ENCODE data around the gene LPP. TPM values are rescaled to one million over a fixed set of nuclear protein-coding genes. Genes with fewer than 3 reads are reported as not detected.

LPP gene
- total RNA-seq, 1 experiment from 2014 or later = 20.4 TPM

GRCh38 chr3:188539037-188539436 lies 385.1 kb downstream of the LPP start:
- TF ChIP-seq CTCF (conservative IDR thresholded peaks at IDR 0.05; ENCODE audit: low read depth, low read length) (no peak), EZH2 (IDR thresholded peaks at IDR 0.05; ENCODE audit: low read length, unreplicated experiment) (no peak), EZH2phosphoT487 (IDR thresholded peaks at IDR 0.05; ENCODE audit: borderline replicate concordance, low read length) (no peak)
- ATAC-seq (no peak), DNase-seq (no peak)
- H3K36me3 ChIP-seq (ENCODE audit: low read depth, low read length) = no peaks in the 10 kb centered on the region
- H3K27ac ChIP-seq (ENCODE audit: low read length) = no peak overlapping the region
- H3K4me2 ChIP-seq (ENCODE audit: low read length) = no peak overlapping the region
- no peaks in the 10 kb centered on the region for H3F3A ChIP-seq (ENCODE audit: low read length, unreplicated experiment)
- H3K4me1 ChIP-seq (ENCODE audit: insufficient read depth, low read length) = peaks cover 34% of the 10 kb centered on the region
- H4K20me1 ChIP-seq (ENCODE audit: low read length) = no peaks in the 10 kb centered on the region
- intact Hi-C loops (cut with micrococcal nuclease) = loop anchor here (10.0 kb wide), 1 partner anchor 146 kb away; no protein-coding TSS in a partner anchor
- H3K27me3 ChIP-seq (ENCODE audit: low read length) = no peaks in the 10 kb centered on the region
- no peak overlapping the region for H3K9ac ChIP-seq (ENCODE audit: low read length)
- CTCF ChIA-PET = no interaction called here
- POLR2A ChIA-PET (ENCODE audit: unreplicated experiment) = no interaction called here
- no peak overlapping the region for H2AFZ ChIP-seq (ENCODE audit: low read length)
- no peak overlapping the region for H3K4me3 ChIP-seq (ENCODE audit: low read length)
- no TSS peak for BruUV-seq (replicated peaks)
- no peaks in the 10 kb centered on the region for H3K9me2 ChIP-seq (replicated peaks; ENCODE audit: low read length)
- H3K79me2 ChIP-seq (ENCODE audit: low read length) = no peaks in the 10 kb centered on the region
- H3K9me3 ChIP-seq (ENCODE audit: low read length) = no peaks in the 10 kb centered on the region

- ATAC-seq (no peak), DNase-seq (no peak)
- H3K4me2 ChIP-seq (ENCODE audit: low read length) = no peak overlapping the region
- H3K4me3 ChIP-seq (ENCODE audit: low read length) = no peak overlapping the region
- H3K9me3 ChIP-seq (ENCODE audit: low read length) = no peaks in the 10 kb centered on the region
- no peaks in the 10 kb centered on the region for H3K9me2 ChIP-seq (replicated peaks; ENCODE audit: low read length)
- H3K4me1 ChIP-seq (ENCODE audit: insufficient read depth, low read length) = peaks cover 27% of the 10 kb centered on the region
- no peaks in the 10 kb centered on the region for H4K20me1 ChIP-seq (ENCODE audit: low read length)
- no peak overlapping the region for H3K27ac ChIP-seq (ENCODE audit: low read length)
- ChIA-PET CTCF (no interaction called here), POLR2A (ENCODE audit: unreplicated experiment) (no interaction called here)
- H3F3A ChIP-seq (ENCODE audit: low read length, unreplicated experiment) = no peaks in the 10 kb centered on the region
- H3K27me3 ChIP-seq (ENCODE audit: low read length) = no peaks in the 10 kb centered on the region
- TF ChIP-seq EZH2phosphoT487 (IDR thresholded peaks at IDR 0.05; ENCODE audit: borderline replicate concordance, low read length) = no peak
- TF ChIP-seq EZH2 (IDR thresholded peaks at IDR 0.05; ENCODE audit: low read length, unreplicated experiment) = no peak
- no peak for TF ChIP-seq CTCF (conservative IDR thresholded peaks at IDR 0.05; ENCODE audit: low read depth, low read length)
- no TSS peak for BruUV-seq (replicated peaks)
- no peaks in the 10 kb centered on the region for H3K79me2 ChIP-seq (ENCODE audit: low read length)
- H3K36me3 ChIP-seq (ENCODE audit: low read depth, low read length) = no peaks in the 10 kb centered on the region
- H2AFZ ChIP-seq (ENCODE audit: low read length) = no peak overlapping the region
- intact Hi-C loops (cut with micrococcal nuclease) = loop anchor here (5.0 to 10.0 kb wide), 4 partner anchors 117 to 797 kb away; no protein-coding TSS in a partner anchor
- no peak overlapping the region for H3K9ac ChIP-seq (ENCODE audit: low read length)
Observed at GRCh38 chr3:188539631-188540194, 385.8 kb downstream of the LPP start.

- CTCF ChIA-PET = no interaction called here
- no peaks in the 10 kb centered on the region for H4K20me1 ChIP-seq (ENCODE audit: low read length)
- no peak for TF ChIP-seq EZH2 (IDR thresholded peaks at IDR 0.05; ENCODE audit: low read length, unreplicated experiment)
- no peak for TF ChIP-seq CTCF (conservative IDR thresholded peaks at IDR 0.05; ENCODE audit: low read depth, low read length)
- TF ChIP-seq EZH2phosphoT487 (IDR thresholded peaks at IDR 0.05; ENCODE audit: borderline replicate concordance, low read length) = no peak
Observed at GRCh38 chr3:188542196-188542595, 388.2 kb downstream of the LPP start.

More at GRCh38 chr3:188542196-188542595, 388.2 kb downstream of the LPP start:
- Histone ChIP-seq H3K9me2 (replicated peaks; ENCODE audit: low read length) (no peaks in the 10 kb centered on the region), H3K36me3 (ENCODE audit: low read depth, low read length) (no peaks in the 10 kb centered on the region), H3K79me2 (ENCODE audit: low read length) (no peaks in the 10 kb centered on the region), H3K27me3 (ENCODE audit: low read length) (no peaks in the 10 kb centered on the region), H3F3A (ENCODE audit: low read length, unreplicated experiment) (no peaks in the 10 kb centered on the region), H3K4me1 (ENCODE audit: insufficient read depth, low read length) (peaks cover 36% of the 10 kb centered on the region), H2AFZ (ENCODE audit: low read length) (no peak overlapping the region), H3K4me3 (ENCODE audit: low read length) (no peak overlapping the region), H3K4me2 (ENCODE audit: low read length) (peak overlapping the region; percentile 55), H3K9ac (ENCODE audit: low read length) (peak overlapping the region; percentile 22; the same call in 1 of the 2 replicates), H3K9me3 (ENCODE audit: low read length) (no peaks in the 10 kb centered on the region), H3K27ac (ENCODE audit: low read length) (peak overlapping the region; percentile 76)
- ATAC-seq = peak; percentile 83
- no TSS peak for BruUV-seq (replicated peaks)
- peak; percentile 76 for DNase-seq
- POLR2A ChIA-PET (ENCODE audit: unreplicated experiment) = no interaction called here
- intact Hi-C loops (cut with micrococcal nuclease) = loop anchor here (2.0 to 5.0 kb wide), 4 partner anchors 41 to 800 kb away; no protein-coding TSS in a partner anchor

Data from PC-3 (cell line).